ENCODE measurements around the gene XPNPEP2. TPM values are rescaled to one million over a fixed set of nuclear protein-coding genes. Genes with fewer than 3 reads are reported as not detected.

Gene XPNPEP2
- polyA plus RNA-seq, 3 donors, result 0.19 TPM; not detected in 2

DNA sequence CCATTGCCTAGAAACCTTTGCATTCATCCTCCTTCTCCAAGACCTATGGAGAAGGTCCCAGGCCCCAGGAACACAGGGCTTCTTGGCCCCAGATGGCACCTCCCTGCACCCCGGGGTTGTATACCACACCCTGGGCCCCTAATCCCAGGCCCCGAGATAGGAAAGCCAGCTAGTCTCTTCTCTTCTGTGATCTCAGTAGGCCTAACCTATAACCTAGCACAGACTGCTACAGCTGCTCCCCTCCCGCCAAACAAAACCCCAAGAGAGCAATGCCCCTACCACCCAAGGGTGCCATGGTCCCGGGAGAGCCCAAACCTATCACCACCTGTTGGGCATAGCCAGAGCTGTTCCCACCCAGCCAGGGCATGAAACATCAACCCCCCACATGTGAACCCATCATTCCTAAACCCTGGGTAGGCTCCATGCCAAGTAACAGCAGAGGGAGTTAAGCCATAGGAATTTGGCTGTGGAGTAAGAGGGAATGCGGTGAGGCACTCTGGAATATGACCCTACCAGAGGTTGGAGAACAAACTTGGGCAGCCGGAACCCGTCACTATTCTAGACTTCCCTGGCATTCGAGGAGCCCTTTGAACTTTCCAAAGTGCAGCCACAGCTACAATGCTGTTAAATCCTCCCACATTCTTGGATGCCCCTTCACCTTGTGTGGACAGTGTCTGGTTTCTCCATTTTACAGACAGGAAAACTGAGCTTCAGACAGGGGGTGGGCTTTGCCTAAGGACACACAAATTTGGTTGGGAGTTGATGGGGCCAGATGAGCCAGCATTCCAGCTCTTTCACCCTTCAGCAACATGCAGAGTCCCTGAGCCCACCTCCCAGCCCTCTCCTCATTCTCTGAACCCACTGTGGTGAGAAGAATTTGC lies 30.0 kb downstream of the XPNPEP2 start:
- 100% methylated on average over 2 of the region's 8 CpGs for WGBS (ENCODE audit: insufficient coverage)
- Histone ChIP-seq H3K9ac (ENCODE audit: insufficient read depth, low read length, poor library complexity, severe bottlenecking) (no peak overlapping the region), H3K4me2 (replicated peaks; ENCODE audit: extremely low read depth, low read length, poor library complexity, severe bottlenecking) (no peak overlapping the region), H3K27ac (ENCODE audit: low read depth in 1 of 2, low read length in 2 of 2) (no peak overlapping the region), H2AFZ (ENCODE audit: insufficient read depth, low read depth, low read length, poor library complexity, severe bottlenecking) (no peak overlapping the region), H3K79me2 (ENCODE audit: insufficient read depth, low read length) (no peaks in the 10 kb centered on the region), H3K4me1 (ENCODE audit: control insufficient read depth in 1 of 2, insufficient read depth in 2 of 2, low read length in 2 of 2) (peaks cover 42 to 47% of the 10 kb centered on the region in 2 donors), H3K27me3 (ENCODE audit: control insufficient read depth in 2 of 2, insufficient read depth in 2 of 2, low read length in 2 of 2) (no peaks in the 10 kb centered on the region), H4K20me1 (ENCODE audit: insufficient read depth, low read length) (no peaks in the 10 kb centered on the region), H3K36me3 (replicated peaks in 1 of 2; ENCODE audit: control insufficient read depth in 1 of 2, insufficient read depth in 2 of 2, low read length in 2 of 2) (no peaks in the 10 kb centered on the region), H3K9me3 (replicated peaks in 1 of 2; ENCODE audit: control insufficient read depth in 1 of 2, insufficient read depth in 1 of 2, low read length in 2 of 2) (no peaks in the 10 kb centered on the region), H3K4me3 (replicated peaks in 1 of 3; ENCODE audit: low read depth in 2 of 3, low read length in 3 of 3) (no peak overlapping the region)
- Mint-ChIP-seq H3K36me3 (no peaks in the 10 kb centered on the region), H3K27ac (peak overlapping the region in 1 of 7 donors; percentile 21), H3K9me3 (peaks cover 0 to 5% (median 0%) of the 10 kb centered on the region in 7 donors), H3K4me1 (peaks cover 47% of the 10 kb centered on the region), H3K4me3 (no peak overlapping the region), H3K27me3 (ENCODE audit: low read depth in 3 of 3) (peaks cover 0 to 9% (median 0%) of the 10 kb centered on the region in 3 donors)
- TF ChIP-seq, protein P1, sequence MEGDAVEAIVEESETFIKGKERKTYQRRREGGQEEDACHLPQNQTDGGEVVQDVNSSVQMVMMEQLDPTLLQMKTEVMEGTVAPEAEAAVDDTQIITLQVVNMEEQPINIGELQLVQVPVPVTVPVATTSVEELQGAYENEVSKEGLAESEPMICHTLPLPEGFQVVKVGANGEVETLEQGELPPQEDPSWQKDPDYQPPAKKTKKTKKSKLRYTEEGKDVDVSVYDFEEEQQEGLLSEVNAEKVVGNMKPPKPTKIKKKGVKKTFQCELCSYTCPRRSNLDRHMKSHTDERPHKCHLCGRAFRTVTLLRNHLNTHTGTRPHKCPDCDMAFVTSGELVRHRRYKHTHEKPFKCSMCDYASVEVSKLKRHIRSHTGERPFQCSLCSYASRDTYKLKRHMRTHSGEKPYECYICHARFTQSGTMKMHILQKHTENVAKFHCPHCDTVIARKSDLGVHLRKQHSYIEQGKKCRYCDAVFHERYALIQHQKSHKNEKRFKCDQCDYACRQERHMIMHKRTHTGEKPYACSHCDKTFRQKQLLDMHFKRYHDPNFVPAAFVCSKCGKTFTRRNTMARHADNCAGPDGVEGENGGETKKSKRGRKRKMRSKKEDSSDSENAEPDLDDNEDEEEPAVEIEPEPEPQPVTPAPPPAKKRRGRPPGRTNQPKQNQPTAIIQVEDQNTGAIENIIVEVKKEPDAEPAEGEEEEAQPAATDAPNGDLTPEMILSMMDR (IDR thresholded peaks at IDR 0.05), result no peak
- intact Hi-C loops (cut with micrococcal nuclease), result no loop called here
- no peak for DNase-seq

DNA sequence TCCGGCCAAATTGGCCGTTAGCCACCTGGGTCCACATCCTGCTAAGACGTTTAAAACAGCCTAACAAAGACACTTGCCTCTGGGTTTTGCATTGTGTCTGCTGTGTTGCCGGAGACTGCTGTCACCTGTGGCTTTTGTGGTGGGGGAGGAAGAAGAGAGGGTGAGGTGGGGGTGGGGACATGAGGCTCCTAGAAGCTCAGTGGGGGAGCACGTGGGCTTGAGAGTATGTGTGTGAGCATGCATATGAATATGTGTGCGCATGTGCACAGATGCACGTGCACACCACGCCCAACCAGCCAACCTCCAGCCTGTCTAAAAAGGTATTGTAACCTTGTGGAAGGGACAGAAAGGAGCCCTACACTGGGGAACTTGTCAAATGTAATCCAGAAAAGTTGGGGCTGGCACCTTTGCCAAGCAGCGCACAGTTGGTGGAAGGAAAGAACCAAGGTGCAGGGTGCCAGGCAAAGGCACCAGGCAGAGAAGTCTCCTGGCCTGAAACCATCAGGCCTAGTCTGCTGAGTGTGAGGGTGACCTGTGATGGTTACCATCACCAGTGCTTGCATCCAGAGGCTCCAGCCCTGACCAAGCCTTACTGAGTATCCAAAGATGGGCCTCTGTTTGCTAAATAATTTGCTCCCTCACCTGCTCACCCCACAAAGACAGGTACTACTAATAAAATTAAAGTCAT lies 30.8 kb downstream of the XPNPEP2 start:
- Mint-ChIP-seq H3K9me3 (peaks cover 0 to 5% (median 2%) of the 10 kb centered on the region in 7 donors), H3K27ac (no peak overlapping the region), H3K4me1 (peaks cover 54% of the 10 kb centered on the region), H3K36me3 (no peaks in the 10 kb centered on the region), H3K27me3 (ENCODE audit: low read depth in 3 of 3) (peaks cover 0 to 9% (median under 1%) of the 10 kb centered on the region in 3 donors), H3K4me3 (no peak overlapping the region)
- Histone ChIP-seq H3K27me3 (ENCODE audit: control insufficient read depth in 2 of 2, insufficient read depth in 2 of 2, low read length in 2 of 2) (no peaks in the 10 kb centered on the region), H2AFZ (ENCODE audit: insufficient read depth, low read depth, low read length, poor library complexity, severe bottlenecking) (no peak overlapping the region), H3K79me2 (ENCODE audit: insufficient read depth, low read length) (no peaks in the 10 kb centered on the region), H3K4me2 (replicated peaks; ENCODE audit: extremely low read depth, low read length, poor library complexity, severe bottlenecking) (no peak overlapping the region), H3K36me3 (replicated peaks in 1 of 2; ENCODE audit: control insufficient read depth in 1 of 2, insufficient read depth in 2 of 2, low read length in 2 of 2) (no peaks in the 10 kb centered on the region), H3K4me3 (replicated peaks in 1 of 3; ENCODE audit: low read depth in 2 of 3, low read length in 3 of 3) (no peak overlapping the region), H4K20me1 (ENCODE audit: insufficient read depth, low read length) (no peaks in the 10 kb centered on the region), H3K9me3 (replicated peaks in 1 of 2; ENCODE audit: control insufficient read depth in 1 of 2, insufficient read depth in 1 of 2, low read length in 2 of 2) (no peaks in the 10 kb centered on the region), H3K27ac (ENCODE audit: low read depth in 1 of 2, low read length in 2 of 2) (no peak overlapping the region), H3K4me1 (ENCODE audit: control insufficient read depth in 1 of 2, insufficient read depth in 2 of 2, low read length in 2 of 2) (peaks cover 50 to 53% of the 10 kb centered on the region in 2 donors), H3K9ac (ENCODE audit: insufficient read depth, low read length, poor library complexity, severe bottlenecking) (no peak overlapping the region)
- intact Hi-C loops (cut with micrococcal nuclease), result no loop called here
- DNase-seq, result no peak
- no CpG with 5 or more reads among the region's 9 CpGs for WGBS (ENCODE audit: insufficient coverage)
- TF ChIP-seq, protein P1 (IDR thresholded peaks at IDR 0.05), result no peak
